Parathyroid adenoma (tissue), 2 donors: ENCODE measurements around the gene EXOSC5.
A peak's percentile ranks its signal among the peaks of the same experiment; 100 is the strongest.

Experiments
- H2AFZ ChIP-seq: fragments of 300-600 bp; sonication (generic); one replicate; pipeline ENCODE4 v1.7.0; 2017; ENCODE audit warnings: antibody characterized with exemption, mild to moderate bottlenecking
- H3K27ac ChIP-seq: fragments of 300-600 bp; sonication (generic); one replicate; pipeline ENCODE4 v1.7.0; 2017
- H3K27me3 ChIP-seq: fragments of 300-600 bp; sonication (generic); one replicate; pipeline ENCODE4 v1.7.0; 2017; ENCODE audit warnings: low read length; ENCODE audit not compliant: control insufficient read depth, insufficient read depth
- H3K36me3 ChIP-seq: fragments of 300-600 bp; sonication (generic); one replicate; pipeline ENCODE4 v1.7.0; 2017; ENCODE audit warnings: low read length; ENCODE audit not compliant: control insufficient read depth, insufficient read depth
- H3K4me1 ChIP-seq: fragments of 300-600 bp; sonication (generic); one replicate; pipeline ENCODE4 v1.7.0; 2017; ENCODE audit warnings: control low read depth
- H3K4me2 ChIP-seq: fragments of 300-600 bp; sonication (generic); one replicate; pipeline ENCODE4 v1.7.0; 2017; ENCODE audit warnings: low read length
- H3K4me3 ChIP-seq: fragments of 300-600 bp; sonication (generic); one replicate; pipeline ENCODE4 v1.7.0; 2017; ENCODE audit warnings: low read depth, low read length
- H3K79me2 ChIP-seq: fragments of 300-600 bp; sonication (generic); one replicate; pipeline ENCODE4 v1.7.0; 2017; ENCODE audit warnings: control low read depth
- H3K9ac ChIP-seq: fragments of 300-600 bp; sonication (generic); one replicate; pipeline ENCODE4 v1.7.0; 2017; ENCODE audit warnings: mild to moderate bottlenecking
- H3K9me3 ChIP-seq: fragments of 300-600 bp; sonication (generic); one replicate; pipeline ENCODE4 v1.7.0; 2017; ENCODE audit warnings: low read length; ENCODE audit not compliant: control insufficient read depth
- TF ChIP-seq, protein P1 (sequence below): fragments of 300-600 bp; sonication (generic); IDR thresholded peaks from one replicate; pipeline ENCODE4 v1.7.0; 2017; ENCODE audit warnings: antibody characterized with exemption, mild to moderate bottlenecking
- donor health status: primary hyperparathyroidism.

The EXOSC5 gene

DNA sequence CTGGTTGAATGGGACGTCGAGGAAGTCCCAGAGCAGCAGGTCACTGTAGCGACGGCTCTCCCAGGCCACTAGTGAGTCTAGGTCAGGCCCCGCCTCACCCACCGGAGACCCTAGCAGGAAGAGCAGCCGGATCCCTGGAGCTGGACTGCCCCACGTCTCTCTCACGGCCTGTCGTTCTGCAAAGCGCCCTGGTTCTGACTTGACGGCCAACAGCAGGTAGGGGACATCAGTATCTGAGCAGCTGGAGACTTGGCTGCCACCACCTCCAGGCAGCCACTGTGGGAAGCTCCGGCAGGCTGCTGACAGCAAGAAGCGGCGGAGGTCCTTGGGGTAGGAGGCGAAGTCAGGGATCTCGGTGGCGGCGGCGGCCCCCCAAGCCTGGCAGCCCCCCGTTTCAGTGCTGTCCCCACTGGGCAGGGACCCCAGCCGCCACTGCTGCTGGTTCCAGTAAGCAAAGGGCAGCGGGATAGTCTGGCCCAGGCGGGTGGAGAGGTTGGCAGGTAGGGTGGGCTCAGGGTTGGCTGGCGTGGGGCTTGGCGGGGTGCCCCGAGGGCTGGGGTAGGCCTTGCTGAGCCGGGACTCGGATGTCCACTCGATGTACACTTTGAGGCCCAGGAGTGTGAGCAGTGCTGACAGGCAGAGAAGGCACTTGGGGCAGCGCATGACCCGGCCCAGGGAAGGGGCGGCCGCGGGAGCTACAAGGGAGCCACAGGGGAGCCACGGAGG lies 29.1 kb upstream of the EXOSC5 start:
- Histone ChIP-seq H3K27me3 (no peaks in the 10 kb centered on the region), H3K4me2 (peak overlapping the region; percentile 86), H3K27ac (no peak overlapping the region), H3K4me1 (peaks cover 13% of the 10 kb centered on the region), H3K79me2 (no peaks in the 10 kb centered on the region), H2AFZ (no peak overlapping the region), H3K4me3 (no peak overlapping the region), H3K9ac (no peak overlapping the region), H3K36me3 (no peaks in the 10 kb centered on the region), H3K9me3 (no peaks in the 10 kb centered on the region)
- TF ChIP-seq, protein P1, sequence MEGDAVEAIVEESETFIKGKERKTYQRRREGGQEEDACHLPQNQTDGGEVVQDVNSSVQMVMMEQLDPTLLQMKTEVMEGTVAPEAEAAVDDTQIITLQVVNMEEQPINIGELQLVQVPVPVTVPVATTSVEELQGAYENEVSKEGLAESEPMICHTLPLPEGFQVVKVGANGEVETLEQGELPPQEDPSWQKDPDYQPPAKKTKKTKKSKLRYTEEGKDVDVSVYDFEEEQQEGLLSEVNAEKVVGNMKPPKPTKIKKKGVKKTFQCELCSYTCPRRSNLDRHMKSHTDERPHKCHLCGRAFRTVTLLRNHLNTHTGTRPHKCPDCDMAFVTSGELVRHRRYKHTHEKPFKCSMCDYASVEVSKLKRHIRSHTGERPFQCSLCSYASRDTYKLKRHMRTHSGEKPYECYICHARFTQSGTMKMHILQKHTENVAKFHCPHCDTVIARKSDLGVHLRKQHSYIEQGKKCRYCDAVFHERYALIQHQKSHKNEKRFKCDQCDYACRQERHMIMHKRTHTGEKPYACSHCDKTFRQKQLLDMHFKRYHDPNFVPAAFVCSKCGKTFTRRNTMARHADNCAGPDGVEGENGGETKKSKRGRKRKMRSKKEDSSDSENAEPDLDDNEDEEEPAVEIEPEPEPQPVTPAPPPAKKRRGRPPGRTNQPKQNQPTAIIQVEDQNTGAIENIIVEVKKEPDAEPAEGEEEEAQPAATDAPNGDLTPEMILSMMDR = no peak

DNA sequence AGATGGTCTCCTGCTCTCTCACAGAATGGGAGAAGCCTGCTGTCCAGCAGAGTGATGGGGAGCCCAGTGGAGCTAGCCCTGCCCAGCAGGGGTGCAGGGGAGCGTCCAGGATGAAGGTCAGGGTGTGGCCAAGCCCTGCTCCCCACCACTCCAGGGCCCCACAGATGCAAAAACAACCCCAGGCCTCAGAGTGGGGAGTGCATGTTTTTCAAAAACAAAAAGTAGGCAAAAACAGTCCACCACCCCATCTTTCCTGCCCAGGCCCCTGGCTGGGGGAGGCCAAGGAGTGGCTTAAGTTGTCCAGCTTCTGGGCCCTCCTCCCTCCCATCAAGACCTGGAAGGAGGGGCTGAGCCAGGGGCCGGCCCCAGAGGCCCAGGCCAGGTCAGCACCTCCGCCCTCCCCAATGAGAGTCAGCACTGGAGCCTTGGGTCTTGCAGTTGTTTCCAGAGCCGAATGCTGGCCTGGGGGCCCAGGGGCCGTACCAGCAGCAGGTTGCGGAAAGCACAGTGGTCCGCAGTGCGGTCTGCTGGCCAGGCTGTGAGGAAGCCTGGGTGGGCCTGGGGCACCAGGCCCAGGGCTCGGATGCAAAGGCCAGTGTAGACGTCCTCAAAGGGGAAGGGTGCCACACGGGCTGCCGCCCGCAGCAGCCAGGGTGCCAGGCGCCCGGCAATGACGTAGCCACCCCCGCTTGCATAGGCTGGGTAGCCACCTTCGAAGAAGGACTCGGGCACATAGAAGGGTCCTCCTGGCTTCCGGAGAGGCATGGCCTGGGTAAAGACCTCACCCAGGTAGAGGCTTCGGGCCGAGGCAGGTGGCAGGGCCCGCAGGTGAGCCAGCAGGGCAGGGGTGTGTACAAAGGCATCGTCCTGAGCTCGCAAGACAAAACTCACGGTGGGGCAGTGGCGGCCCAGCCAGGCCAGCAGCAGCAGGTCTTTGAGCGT lies 28.3 kb upstream of the EXOSC5 start:
- H3K9me3 ChIP-seq = no peaks in the 10 kb centered on the region
- TF ChIP-seq, protein P1 = no peak
- H3K4me1 ChIP-seq = peaks cover 10% of the 10 kb centered on the region
- no peaks in the 10 kb centered on the region for H3K36me3 ChIP-seq
- no peaks in the 10 kb centered on the region for H3K27me3 ChIP-seq
- H3K4me2 ChIP-seq = no peak overlapping the region
- no peak overlapping the region for H3K27ac ChIP-seq
- no peak overlapping the region for H2AFZ ChIP-seq
- H3K4me3 ChIP-seq = no peak overlapping the region
- no peak overlapping the region for H3K9ac ChIP-seq
- no peaks in the 10 kb centered on the region for H3K79me2 ChIP-seq

DNA sequence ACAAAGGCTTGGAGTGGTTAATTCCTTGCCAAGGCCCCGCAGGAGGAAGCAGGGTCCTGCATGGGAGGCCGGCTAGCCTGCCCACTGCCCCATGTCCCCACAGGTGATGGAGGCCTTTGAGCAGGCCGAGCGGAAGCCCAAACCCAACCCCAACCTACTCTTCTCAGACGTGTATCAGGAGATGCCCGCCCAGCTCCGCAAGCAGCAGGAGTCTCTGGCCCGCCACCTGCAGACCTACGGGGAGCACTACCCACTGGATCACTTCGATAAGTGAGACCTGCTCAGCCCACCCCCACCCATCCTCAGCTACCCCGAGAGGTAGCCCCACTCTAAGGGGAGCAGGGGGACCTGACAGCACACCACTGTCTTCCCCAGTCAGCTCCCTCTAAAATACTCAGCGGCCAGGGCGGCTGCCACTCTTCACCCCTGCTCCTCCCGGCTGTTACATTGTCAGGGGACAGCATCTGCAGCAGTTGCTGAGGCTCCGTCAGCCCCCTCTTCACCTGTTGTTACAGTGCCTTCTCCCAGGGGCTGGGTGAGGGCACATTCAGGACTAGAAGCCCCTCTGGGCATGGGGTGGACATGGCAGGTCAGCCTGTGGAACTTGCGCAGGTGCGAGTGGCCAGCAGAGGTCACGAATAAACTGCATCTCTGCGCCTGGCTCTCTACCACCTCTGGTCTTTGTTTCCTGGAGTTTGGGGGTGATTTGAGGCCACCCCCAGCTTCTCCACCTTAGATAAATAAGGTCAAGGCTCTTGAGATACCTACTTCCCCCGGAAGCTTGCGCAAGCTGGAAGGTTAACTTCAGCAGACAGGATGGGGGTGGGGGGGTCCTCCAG lies 27.4 kb upstream of the EXOSC5 start:
- no peak overlapping the region for H3K4me2 ChIP-seq
- no peak overlapping the region for H3K27ac ChIP-seq
- no peak overlapping the region for H3K4me3 ChIP-seq
- no peaks in the 10 kb centered on the region for H3K9me3 ChIP-seq
- H2AFZ ChIP-seq = no peak overlapping the region
- no peaks in the 10 kb centered on the region for H3K36me3 ChIP-seq
- peaks cover 10% of the 10 kb centered on the region for H3K4me1 ChIP-seq
- H3K27me3 ChIP-seq = no peaks in the 10 kb centered on the region
- H3K9ac ChIP-seq = no peak overlapping the region
- H3K79me2 ChIP-seq = no peaks in the 10 kb centered on the region
- TF ChIP-seq, protein P1 = no peak

DNA sequence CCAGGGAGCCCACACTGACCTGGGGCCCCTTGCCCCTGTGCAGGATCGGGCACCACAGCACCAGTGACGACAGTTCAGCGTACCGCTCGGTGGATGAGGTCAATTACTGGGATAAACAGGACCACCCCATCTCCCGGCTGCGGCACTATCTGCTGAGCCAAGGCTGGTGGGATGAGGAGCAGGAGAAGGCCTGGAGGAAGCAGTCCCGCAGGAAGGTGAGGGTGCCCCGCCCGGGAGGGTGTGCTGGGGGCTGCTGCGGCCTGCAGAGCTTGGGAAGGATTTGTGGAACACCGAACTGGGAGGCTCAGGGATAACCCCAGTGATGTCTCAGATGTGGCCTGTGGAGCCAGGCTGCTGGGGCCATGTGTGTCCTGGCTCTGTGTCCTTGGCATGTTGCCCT lies 25.8 kb upstream of the EXOSC5 start:
- H3K4me3 ChIP-seq = no peak overlapping the region

More for the DNA sequence above, 25.8 kb upstream of the EXOSC5 start:
- H2AFZ ChIP-seq = no peak overlapping the region
- TF ChIP-seq, protein P1 = no peak
- H3K4me1 ChIP-seq = peaks cover 5% of the 10 kb centered on the region
- H3K9me3 ChIP-seq = no peaks in the 10 kb centered on the region
- no peaks in the 10 kb centered on the region for H3K79me2 ChIP-seq
- no peaks in the 10 kb centered on the region for H3K27me3 ChIP-seq
- no peak overlapping the region for H3K9ac ChIP-seq
- H3K36me3 ChIP-seq = no peaks in the 10 kb centered on the region
- H3K4me2 ChIP-seq = no peak overlapping the region
- no peak overlapping the region for H3K27ac ChIP-seq
